ENCODE data around the gene GRK1.
A peak's percentile ranks its signal among the peaks of the same experiment; 100 is the strongest.

Gene GRK1

DNA sequence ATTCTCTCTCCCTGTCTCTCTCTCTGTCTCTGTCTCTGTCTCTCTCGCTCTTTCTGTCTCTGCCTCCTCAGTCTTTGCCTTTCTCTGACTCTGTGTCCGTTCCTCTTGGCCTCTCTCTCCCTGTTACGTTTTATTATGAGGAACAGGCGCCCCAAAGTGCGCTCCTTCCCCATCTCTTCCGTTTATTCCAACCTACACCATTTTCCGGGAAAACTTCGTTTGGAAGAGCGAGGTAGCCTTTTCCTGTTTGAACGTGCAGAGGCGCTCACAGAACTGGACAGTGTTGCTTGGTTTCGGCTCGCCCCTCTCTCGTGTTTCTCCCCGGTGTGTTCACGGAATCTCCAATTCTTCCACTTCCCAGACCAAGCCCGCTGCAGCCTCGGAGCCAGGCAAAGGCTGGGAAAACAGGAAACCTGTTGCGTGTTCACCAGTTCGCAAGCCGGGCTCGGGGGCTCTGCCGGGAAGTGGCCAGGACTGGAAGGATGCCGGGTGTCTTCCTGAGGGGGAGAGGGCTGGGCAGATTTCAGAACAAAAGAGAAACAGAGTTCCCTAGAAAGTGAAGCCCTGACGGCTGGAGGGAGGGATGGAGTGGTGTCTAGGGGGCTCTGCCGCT is 92.6 kb downstream of the GRK1 start:
- Histone ChIP-seq H3K9me3 (no peaks in the 10 kb centered on the region), H3K4me3 (ENCODE audit: low read depth, low read length) (peak overlapping the region; percentile 66), H3K36me3 (no peaks in the 10 kb centered on the region), H3K27me3 (peaks cover 27% of the 10 kb centered on the region), H3K4me1 (peaks cover 4% of the 10 kb centered on the region)
- no peak for DNase-seq
- TF ChIP-seq, protein P1, sequence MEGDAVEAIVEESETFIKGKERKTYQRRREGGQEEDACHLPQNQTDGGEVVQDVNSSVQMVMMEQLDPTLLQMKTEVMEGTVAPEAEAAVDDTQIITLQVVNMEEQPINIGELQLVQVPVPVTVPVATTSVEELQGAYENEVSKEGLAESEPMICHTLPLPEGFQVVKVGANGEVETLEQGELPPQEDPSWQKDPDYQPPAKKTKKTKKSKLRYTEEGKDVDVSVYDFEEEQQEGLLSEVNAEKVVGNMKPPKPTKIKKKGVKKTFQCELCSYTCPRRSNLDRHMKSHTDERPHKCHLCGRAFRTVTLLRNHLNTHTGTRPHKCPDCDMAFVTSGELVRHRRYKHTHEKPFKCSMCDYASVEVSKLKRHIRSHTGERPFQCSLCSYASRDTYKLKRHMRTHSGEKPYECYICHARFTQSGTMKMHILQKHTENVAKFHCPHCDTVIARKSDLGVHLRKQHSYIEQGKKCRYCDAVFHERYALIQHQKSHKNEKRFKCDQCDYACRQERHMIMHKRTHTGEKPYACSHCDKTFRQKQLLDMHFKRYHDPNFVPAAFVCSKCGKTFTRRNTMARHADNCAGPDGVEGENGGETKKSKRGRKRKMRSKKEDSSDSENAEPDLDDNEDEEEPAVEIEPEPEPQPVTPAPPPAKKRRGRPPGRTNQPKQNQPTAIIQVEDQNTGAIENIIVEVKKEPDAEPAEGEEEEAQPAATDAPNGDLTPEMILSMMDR (IDR thresholded peaks at IDR 0.05; ENCODE audit: low read depth, low read length): no peak

GRCh38 chr13:113761136-113761535 is 94.1 kb downstream of the GRK1 start:
- TF ChIP-seq, protein P1 (IDR thresholded peaks at IDR 0.05; ENCODE audit: low read depth, low read length): no peak
- no peaks in the 10 kb centered on the region for H3K9me3 ChIP-seq
- peaks cover 27% of the 10 kb centered on the region for H3K27me3 ChIP-seq
- DNase-seq: no peak
- H3K4me1 ChIP-seq: peaks cover 4% of the 10 kb centered on the region
- no peak overlapping the region for H3K4me3 ChIP-seq (ENCODE audit: low read depth, low read length)
- H3K36me3 ChIP-seq: no peaks in the 10 kb centered on the region

GRCh38 chr13:113762075-113762474 is 95.1 kb downstream of the GRK1 start:
- no peaks in the 10 kb centered on the region for H3K9me3 ChIP-seq
- H3K27me3 ChIP-seq: peaks cover 27% of the 10 kb centered on the region
- peaks cover 4% of the 10 kb centered on the region for H3K4me1 ChIP-seq
- no peaks in the 10 kb centered on the region for H3K36me3 ChIP-seq
- H3K4me3 ChIP-seq (ENCODE audit: low read depth, low read length): no peak overlapping the region
- TF ChIP-seq, protein P1 (IDR thresholded peaks at IDR 0.05; ENCODE audit: low read depth, low read length): no peak
- DNase-seq: no peak

DNA sequence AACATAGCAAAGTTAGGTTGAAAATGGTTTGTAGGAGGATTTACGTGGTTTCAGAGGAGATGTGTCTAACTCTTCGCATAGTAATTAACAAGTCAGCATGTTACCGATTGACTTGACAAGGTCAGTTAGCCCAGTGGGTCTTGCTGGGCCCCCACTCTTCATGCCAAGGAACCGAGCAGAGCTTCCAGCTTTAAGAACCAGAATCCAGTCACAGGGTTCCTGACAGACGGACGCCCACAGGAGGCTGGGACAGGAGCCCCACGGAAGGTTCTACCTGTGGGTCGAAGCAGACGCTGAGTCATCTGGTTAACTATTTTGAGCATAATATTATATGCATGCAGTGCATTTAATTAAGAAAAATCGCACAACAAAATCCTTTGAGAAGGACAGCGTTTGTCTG is 95.5 kb downstream of the GRK1 start:
- TF ChIP-seq, protein P1 (IDR thresholded peaks at IDR 0.05; ENCODE audit: low read depth, low read length): no peak
- DNase-seq: no peak
- H3K36me3 ChIP-seq: no peaks in the 10 kb centered on the region
- H3K4me3 ChIP-seq (ENCODE audit: low read depth, low read length): no peak overlapping the region
- H3K4me1 ChIP-seq: peaks cover 4% of the 10 kb centered on the region
- H3K9me3 ChIP-seq: no peaks in the 10 kb centered on the region
- H3K27me3 ChIP-seq: peaks cover 27% of the 10 kb centered on the region

DNA sequence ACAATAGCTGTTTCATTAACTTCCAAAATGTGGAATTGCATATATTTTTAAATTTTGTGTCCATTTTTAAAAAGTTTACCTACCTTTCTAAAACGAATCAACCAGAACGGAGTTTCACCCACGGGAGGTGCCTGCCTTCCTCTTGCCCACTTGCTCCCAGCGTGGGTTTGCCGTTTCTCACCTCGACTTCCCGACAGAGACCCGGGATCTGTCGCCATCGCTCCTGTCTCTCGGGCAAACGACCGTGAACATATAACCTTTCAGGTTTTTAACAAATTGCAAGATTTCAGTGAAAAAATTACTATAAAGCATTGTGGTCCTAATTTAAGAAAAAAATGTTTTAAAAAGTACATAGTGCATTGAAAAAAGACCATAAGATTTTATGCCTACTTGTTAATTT is 96.2 kb downstream of the GRK1 start:
- H3K4me3 ChIP-seq (ENCODE audit: low read depth, low read length): no peak overlapping the region
- DNase-seq: no peak
- peaks cover 27% of the 10 kb centered on the region for H3K27me3 ChIP-seq
- no peaks in the 10 kb centered on the region for H3K36me3 ChIP-seq
- peaks cover 4% of the 10 kb centered on the region for H3K4me1 ChIP-seq
- no peaks in the 10 kb centered on the region for H3K9me3 ChIP-seq
- TF ChIP-seq, protein P1 (IDR thresholded peaks at IDR 0.05; ENCODE audit: low read depth, low read length): no peak

DNA sequence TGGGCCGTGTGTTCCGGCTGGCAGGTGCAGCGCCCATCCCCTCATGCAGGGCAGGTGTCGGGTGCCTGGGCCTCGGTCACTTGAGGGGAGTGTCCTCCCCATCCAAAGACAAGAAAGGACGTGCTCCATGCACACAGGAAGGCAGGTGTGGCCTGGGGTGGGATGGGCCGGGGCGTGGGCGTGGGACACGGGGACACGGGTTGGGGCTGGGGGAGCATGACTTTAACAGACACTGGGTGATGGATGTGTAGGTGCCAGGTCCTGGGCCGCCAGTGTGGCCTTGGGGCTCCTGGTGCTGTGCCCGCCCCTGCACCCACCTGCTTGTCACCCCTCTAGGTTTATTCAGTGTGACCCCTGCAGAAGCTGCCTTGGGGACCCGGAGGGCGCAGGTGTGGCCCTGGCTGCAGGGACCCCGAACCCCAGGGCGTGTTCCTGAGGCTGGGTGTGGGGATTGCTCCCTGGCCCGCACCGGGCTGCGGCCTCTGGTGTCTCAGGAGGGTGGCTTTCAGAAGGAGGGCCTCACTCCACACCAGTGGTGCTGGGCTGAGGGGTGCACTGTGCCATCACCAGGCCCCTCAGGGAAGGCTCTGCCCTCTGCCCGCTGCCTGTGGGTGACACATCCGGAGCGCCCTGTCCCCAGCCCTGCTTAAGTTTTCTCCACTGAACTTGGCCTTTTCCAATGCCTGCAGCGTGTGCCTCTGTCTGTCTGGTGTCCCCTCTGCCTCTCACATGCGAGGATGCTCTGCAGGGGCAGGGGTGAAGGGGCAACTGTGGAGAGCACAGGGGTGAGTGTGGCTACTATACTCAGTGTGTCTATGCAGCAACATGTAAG is 97.2 kb downstream of the GRK1 start:
- TF ChIP-seq, protein P1 (IDR thresholded peaks at IDR 0.05; ENCODE audit: low read depth, low read length): no peak
- H3K27me3 ChIP-seq: peaks cover 25% of the 10 kb centered on the region
- H3K36me3 ChIP-seq: no peaks in the 10 kb centered on the region
- H3K4me3 ChIP-seq (ENCODE audit: low read depth, low read length): no peak overlapping the region
- no peak for DNase-seq
- no peaks in the 10 kb centered on the region for H3K4me1 ChIP-seq
- H3K9me3 ChIP-seq: no peaks in the 10 kb centered on the region
